BLaER1 treated with 17β-estradiol and CSF1 and Interleukin-3, amounts not matched to agents 10 nM and 100 nM (cell line): Measurements from ENCODE around the gene AUTS2.
"Not testable (repeated sequence)": the region's sequence is repeated elsewhere in the genome, so short reads cannot be mapped to it uniquely, and the experiment has no call there.

Experiments used
- H3K27ac ChIP-seq, 11 experiments: shearing (Covaris generic); formaldehyde crosslinking; 2 replicates each; pipeline ENCODE4 v1.8.1; 2022
- H3K27me3 ChIP-seq, 11 experiments: shearing (Covaris generic); formaldehyde crosslinking; 2 replicates each; pipeline ENCODE4 v1.8.1; 2022
- H3K36me3 ChIP-seq, 11 experiments: shearing (Covaris generic); formaldehyde crosslinking; 2 replicates each; pipeline ENCODE4 v1.8.1; 2022
- H3K4me1 ChIP-seq, 10 experiments: shearing (Covaris generic); formaldehyde crosslinking; 2 replicates each; pipeline ENCODE4 v1.8.1; 2022
- H3K4me2 ChIP-seq, 11 experiments: shearing (Covaris generic); formaldehyde crosslinking; 2 replicates each; pipeline ENCODE4 v1.8.1; 2022
- H3K4me3 ChIP-seq, 10 experiments: shearing (Covaris generic); formaldehyde crosslinking; 2 replicates each; pipeline ENCODE4 v1.8.1; 2022
- H3K9ac ChIP-seq, 11 experiments: shearing (Covaris generic); formaldehyde crosslinking; 2 replicates each; pipeline ENCODE4 v1.8.1; 2022
- H3K9me3 ChIP-seq, 11 experiments: shearing (Covaris generic); formaldehyde crosslinking; replicated peaks in 1 of 11; 2 replicates each; pipeline ENCODE4 v1.8.1; 2022
- H4K20me1 ChIP-seq, 11 experiments: shearing (Covaris generic); formaldehyde crosslinking; 2 replicates each; pipeline ENCODE4 v1.8.1; 2022
- Cebpa-rat ChIP-seq, 11 experiments: shearing (Covaris generic); IDR thresholded peaks; 2 replicates each; pipeline ENCODE4 v1.8.1; 2022

AUTS2 gene

DNA sequence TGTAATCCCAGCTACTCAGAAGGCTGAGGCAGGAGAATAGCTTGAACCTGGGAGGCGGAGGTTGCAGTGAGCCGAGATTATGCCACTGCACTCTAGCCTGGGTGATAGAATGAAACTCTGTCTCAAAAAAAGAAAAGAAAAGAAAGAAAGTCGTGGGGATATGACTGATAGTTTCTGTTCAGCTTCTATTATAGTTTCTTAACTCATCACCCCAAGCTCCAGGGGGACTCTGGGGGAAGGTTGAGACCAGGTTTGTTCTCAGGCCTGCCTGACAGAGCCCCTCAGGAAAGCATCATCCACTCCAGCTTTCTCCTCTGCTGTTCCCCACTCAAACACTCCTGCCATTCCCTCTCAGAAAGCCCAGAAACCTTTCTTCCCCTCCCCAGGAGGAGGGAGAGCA lies 991.3 kb downstream of the AUTS2 start:
- Histone ChIP-seq H3K4me3 (no peak overlapping the region), H3K27ac (no peak overlapping the region), H3K4me1 (peaks cover 0 to 20% (median 13%) of the 10 kb centered on the region in 10 experiments; a peak in 15 of 20 replicates), H3K36me3 (peaks cover 0 to 7% (median 0%) of the 10 kb centered on the region in 11 experiments; a peak in 2 of 22 replicates), H4K20me1 (peaks cover 0 to 14% (median 8%) of the 10 kb centered on the region in 11 experiments; a peak in 10 of 22 replicates), H3K4me2 (no peak overlapping the region), H3K27me3 (peaks cover 6 to 14% (median 10%) of the 10 kb centered on the region in 11 experiments; a peak in 21 of 22 replicates), H3K9ac (no peak overlapping the region), H3K9me3 (no peaks in the 10 kb centered on the region)
- TF ChIP-seq Cebpa-rat (IDR thresholded peaks at IDR 0.05), result no peak

DNA sequence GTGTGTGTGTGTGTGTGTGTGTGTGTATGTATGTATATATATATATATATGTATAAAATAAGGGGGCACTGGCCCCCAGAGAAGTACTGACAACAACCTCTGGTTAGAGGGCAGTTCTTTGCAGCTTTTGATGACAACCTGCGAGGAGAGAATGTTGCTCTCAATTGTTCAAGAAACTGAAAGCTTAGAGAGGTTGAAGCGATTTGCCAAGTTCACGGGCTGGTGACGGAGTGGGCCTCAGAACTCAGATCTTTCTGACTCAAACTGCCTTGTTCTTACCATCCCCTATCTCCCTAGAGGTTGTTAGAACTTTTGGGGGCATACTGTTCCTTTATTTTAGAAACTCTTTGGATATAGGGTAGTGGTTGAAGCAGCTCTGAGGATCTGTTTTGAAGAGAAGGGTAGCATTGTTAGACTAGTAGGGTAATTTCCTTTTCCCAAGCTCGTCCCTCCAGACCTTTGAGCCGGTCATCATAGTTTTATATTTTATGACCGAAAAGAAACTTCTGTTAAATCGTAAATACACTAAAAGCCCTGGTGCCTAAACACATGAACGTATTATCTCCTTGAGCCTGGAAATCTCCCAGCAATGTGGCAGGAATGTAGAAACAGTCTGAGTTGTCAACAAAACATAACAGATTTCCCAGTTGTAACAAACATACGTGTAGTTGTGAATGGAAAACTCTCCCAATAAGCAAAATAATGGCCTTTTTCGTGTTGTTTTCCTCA lies 992.0 kb downstream of the AUTS2 start:
- peaks cover 13 to 21% (median 17%) of the 10 kb centered on the region in 11 experiments for H3K27me3 ChIP-seq
- peaks cover 0 to 21% (median 15%) of the 10 kb centered on the region in 11 experiments; a peak in 15 of 22 replicates for H4K20me1 ChIP-seq
- no peaks in the 10 kb centered on the region for H3K9me3 ChIP-seq
- peaks cover under 1 to 24% (median 20%) of the 10 kb centered on the region in 10 experiments; a peak in 18 of 20 replicates for H3K4me1 ChIP-seq
- no peak overlapping the region for H3K9ac ChIP-seq
- no peak overlapping the region for H3K27ac ChIP-seq
- TF ChIP-seq Cebpa-rat (IDR thresholded peaks at IDR 0.05), result no peak
- peaks cover 0 to 6% (median 0%) of the 10 kb centered on the region in 11 experiments; a peak in 2 of 22 replicates for H3K36me3 ChIP-seq
- no peak overlapping the region for H3K4me2 ChIP-seq
- no peak overlapping the region for H3K4me3 ChIP-seq

DNA sequence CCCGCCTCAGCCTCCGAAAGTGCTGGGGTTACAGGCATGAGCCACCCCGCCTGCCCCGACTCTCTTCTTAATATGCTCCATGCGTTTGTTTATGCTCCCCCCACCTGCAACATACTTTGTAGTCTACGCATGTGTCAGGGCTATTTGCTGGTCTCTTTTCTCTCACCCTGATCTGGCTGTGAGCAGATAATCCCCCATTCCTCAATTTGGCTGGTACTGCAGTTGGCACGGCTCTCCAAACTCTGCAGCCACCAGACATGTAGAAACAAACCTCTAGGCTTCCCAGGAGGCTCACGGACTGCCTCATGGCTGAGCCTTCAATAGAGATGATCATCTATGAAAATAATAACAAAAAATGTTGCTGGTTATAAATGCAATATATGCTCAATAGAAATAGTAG lies 993.4 kb downstream of the AUTS2 start:
- Histone ChIP-seq H3K27me3 (peaks cover 26 to 34% (median 31%) of the 10 kb centered on the region in 11 experiments), H3K36me3 (peaks cover 0 to 6% (median 0%) of the 10 kb centered on the region in 11 experiments; a peak in 3 of 22 replicates), H3K4me3 (no peak overlapping the region), H4K20me1 (peaks cover 0 to 34% (median 28%) of the 10 kb centered on the region in 11 experiments; a peak in 18 of 22 replicates), H3K4me1 (peaks cover 6 to 37% (median 33%) of the 10 kb centered on the region in 10 experiments; a peak in 19 of 20 replicates), H3K27ac (no peak overlapping the region), H3K9me3 (no peaks in the 10 kb centered on the region), H3K9ac (no peak overlapping the region), H3K4me2 (no peak overlapping the region)
- no peak for TF ChIP-seq Cebpa-rat (IDR thresholded peaks at IDR 0.05)

DNA sequence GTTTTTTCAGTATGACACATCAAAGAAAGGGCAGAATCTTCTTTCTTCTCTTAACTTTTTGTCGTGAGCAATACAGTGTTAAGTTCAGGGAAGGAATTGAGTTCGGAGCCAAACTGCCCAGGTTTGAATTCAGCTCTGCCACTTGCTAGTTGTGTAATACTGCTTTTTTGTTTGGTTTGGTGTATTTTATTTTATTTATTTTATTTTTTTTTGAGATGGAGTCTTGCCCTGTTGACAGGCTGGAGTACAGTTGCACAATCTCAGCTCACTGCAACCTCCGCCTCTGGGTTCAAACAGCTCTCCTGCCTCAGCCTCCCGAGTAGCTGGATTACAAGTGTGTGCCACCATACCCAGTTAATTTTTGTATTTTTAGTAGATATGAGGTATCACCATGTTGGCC lies 993.9 kb downstream of the AUTS2 start:
- no peak overlapping the region for H3K4me3 ChIP-seq
- no peak overlapping the region for H3K4me2 ChIP-seq
- no peak overlapping the region for H3K27ac ChIP-seq
- TF ChIP-seq Cebpa-rat (IDR thresholded peaks at IDR 0.05), result 0 out of 22 replicates have a peak, but pooled peaks of 1 of the 11 experiments have one; percentile 11
- peaks cover 6 to 38% (median 34%) of the 10 kb centered on the region in 10 experiments; a peak in 19 of 20 replicates for H3K4me1 ChIP-seq
- peaks cover 32 to 39% (median 36%) of the 10 kb centered on the region in 11 experiments for H3K27me3 ChIP-seq
- no peak overlapping the region for H3K9ac ChIP-seq
- no peaks in the 10 kb centered on the region for H3K9me3 ChIP-seq
- peaks cover 0 to 6% (median 0%) of the 10 kb centered on the region in 11 experiments; a peak in 3 of 22 replicates for H3K36me3 ChIP-seq
- peaks cover 0 to 39% (median 29%) of the 10 kb centered on the region in 11 experiments; a peak in 18 of 22 replicates for H4K20me1 ChIP-seq

DNA sequence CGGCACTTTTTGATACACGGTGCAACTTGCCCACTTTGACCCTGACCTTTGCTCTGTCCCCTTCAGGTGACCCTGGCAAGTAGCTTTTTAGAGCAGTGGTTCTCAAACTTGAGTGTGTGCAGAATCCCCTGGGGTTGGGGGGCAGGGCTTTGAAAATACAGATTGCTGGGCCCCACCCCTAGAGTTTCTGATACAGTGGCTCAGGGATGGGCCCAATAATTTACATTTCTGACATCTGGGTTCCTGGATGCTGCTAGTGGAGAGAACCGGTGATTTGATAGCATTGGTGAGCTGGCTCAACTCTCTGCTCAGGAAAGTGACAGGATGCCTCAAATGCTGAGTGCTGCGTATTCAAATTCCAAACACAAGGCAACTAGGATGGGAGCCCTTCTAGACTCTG lies 995.9 kb downstream of the AUTS2 start:
- Histone ChIP-seq H3K9me3 (peaks cover 0 to 5% (median 0%) of the 10 kb centered on the region in 11 experiments; a peak in 8 of 22 replicates), H4K20me1 (peaks cover 0 to 46% (median 29%) of the 10 kb centered on the region in 11 experiments; a peak in 18 of 22 replicates), H3K27ac (peak overlapping the region in 3 of 11 experiments; percentile 18 to 42 (median 40); a peak in 3 of 22 replicates), H3K4me1 (peaks cover 6 to 38% (median 34%) of the 10 kb centered on the region in 10 experiments; a peak in 19 of 20 replicates), H3K4me3 (no peak overlapping the region), H3K4me2 (peak overlapping the region in 9 of 11 experiments; percentile 71 to 94 (median 86); a peak in 17 of 22 replicates), H3K36me3 (peaks cover 0 to 9% (median 0%) of the 10 kb centered on the region in 11 experiments; a peak in 2 of 22 replicates), H3K27me3 (peaks cover 38 to 49% (median 46%) of the 10 kb centered on the region in 11 experiments), H3K9ac (no peak overlapping the region)
- TF ChIP-seq Cebpa-rat (IDR thresholded peaks at IDR 0.05), result no peak

DNA sequence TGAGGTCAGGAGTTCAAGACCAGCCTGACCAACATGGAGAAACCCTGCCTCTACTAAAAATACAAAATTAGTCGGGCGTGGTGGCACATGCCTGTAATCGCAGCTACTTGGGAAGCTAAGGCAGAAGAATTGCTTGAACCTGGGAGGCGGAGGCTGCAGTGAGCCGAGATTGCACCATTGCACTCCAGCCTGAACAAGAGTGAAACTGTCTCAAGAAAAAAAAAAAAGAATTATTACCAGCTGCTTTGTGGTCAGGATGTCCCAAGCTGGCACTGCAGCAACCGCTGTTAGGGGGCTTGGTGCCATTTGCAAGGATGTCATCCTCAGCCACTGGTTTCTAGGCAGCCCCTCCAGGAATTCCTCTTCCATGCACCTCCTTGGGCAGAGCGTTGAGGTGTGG lies 996.6 kb downstream of the AUTS2 start:
- Histone ChIP-seq H3K27me3 (peaks cover 38 to 49% (median 46%) of the 10 kb centered on the region in 11 experiments), H3K4me1 (peaks cover 6 to 38% (median 34%) of the 10 kb centered on the region in 10 experiments; a peak in 19 of 20 replicates), H3K36me3 (peaks cover 0 to 16% (median 0%) of the 10 kb centered on the region in 11 experiments; a peak in 5 of 22 replicates), H4K20me1 (peaks cover 0 to 46% (median 29%) of the 10 kb centered on the region in 11 experiments; a peak in 18 of 22 replicates), H3K9me3 (peaks cover 3 to 12% (median 7%) of the 10 kb centered on the region in 11 experiments; a peak in 18 of 22 replicates), H3K27ac (peak overlapping the region in 3 of 11 experiments; percentile 18 to 42 (median 40); a peak in 3 of 22 replicates), H3K4me2 (peak overlapping the region in 9 of 11 experiments; percentile 71 to 94 (median 86); a peak in 17 of 22 replicates)
- not testable (repeated sequence) for H3K4me3 ChIP-seq, H3K9ac ChIP-seq
- peak in 4 of 11 experiments; percentile 63 to 90 (median 72); a peak in 6 of 22 replicates for TF ChIP-seq Cebpa-rat (IDR thresholded peaks at IDR 0.05)

DNA sequence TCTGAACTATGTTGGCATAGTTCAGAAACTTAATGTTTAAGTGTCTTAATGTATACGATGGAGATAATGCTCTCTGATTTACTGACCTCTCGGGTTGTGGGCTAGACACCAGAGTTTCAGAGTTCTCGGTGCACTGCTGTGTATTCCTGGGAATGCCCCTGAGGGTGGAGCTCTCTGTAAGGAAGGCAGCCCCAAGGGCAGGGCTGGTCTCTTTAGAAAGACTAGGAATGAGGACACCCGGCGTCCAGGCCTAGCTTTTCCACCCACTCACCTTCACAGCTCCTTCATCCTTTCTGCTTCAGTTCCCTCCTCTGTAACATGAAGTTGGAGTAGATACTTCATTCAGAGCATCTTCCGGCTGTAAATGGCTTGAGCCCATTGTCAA lies 997.1 kb downstream of the AUTS2 start:
- Histone ChIP-seq H4K20me1 (peaks cover 0 to 46% (median 29%) of the 10 kb centered on the region in 11 experiments; a peak in 18 of 22 replicates), H3K9me3 (peaks cover 8 to 17% (median 12%) of the 10 kb centered on the region in 11 experiments), H3K27ac (peak overlapping the region in 1 of 11 experiments; percentile 6; a peak in 1 of 22 replicates), H3K9ac (peak overlapping the region in 2 of 11 experiments; percentile 6 to 47; a peak in 1 of 22 replicates), H3K4me2 (peak overlapping the region; percentile 71 to 95 (median 86)), H3K4me3 (peak overlapping the region; percentile 38 to 70 (median 54); a peak in 18 of 20 replicates), H3K27me3 (peaks cover 38 to 49% (median 46%) of the 10 kb centered on the region in 11 experiments), H3K4me1 (peaks cover 6 to 38% (median 34%) of the 10 kb centered on the region in 10 experiments; a peak in 19 of 20 replicates), H3K36me3 (peaks cover 0 to 21% (median under 1%) of the 10 kb centered on the region in 11 experiments; a peak in 6 of 22 replicates)
- TF ChIP-seq Cebpa-rat (IDR thresholded peaks at IDR 0.05), result no peak
